Measurements from ENCODE around the gene RPLP2.

Gene RPLP2

DNA sequence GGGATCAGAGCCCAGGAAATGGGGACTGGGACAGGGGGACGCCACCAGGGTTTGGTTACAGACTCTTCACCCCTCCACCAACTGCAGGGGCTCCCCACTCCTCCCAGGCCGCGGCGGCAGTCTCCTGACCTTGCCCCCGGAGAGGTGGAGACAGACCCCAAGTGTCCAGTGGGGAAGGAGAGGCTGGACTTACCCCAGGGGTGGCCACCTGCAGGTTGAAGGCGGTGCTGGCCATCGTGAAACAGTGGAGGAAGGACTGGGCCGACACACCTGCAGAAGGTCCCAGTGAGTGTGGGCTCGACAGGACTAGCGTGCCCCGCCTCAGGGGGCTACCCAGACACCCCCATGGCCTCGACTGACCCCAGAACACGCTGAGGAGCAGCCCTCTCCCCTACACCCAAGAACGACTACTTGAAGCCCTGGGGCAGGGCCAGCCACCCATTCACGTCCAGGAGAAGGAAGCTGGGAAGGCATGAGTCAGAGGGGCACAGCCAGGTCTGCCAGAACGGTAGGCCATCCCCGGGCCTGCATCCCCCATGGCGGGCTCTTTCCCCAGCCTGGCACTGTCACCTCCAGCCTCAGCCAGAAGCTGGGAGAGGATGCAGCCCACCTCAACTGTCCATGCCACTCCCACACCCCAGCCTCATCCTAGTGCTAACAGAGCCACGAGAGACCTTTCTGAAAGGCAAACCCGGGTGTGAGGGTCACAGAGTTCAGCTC, 34.7 kb upstream of the RPLP2 start:
- no peak for DNase-seq

DNA sequence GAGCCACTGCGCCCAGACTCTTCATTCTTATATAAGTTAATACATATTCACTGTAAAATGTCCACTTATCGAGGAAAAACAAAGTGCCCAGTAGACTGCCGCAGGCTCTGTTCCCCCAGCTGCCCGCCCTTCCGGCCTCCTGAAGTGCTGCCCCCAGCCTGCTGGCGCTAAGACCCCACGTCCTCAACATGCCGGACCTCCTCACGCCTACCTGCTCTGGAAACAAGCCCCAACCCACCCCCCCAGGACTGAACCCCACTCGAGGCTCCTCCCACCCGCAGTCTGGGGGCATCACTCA, 33.6 kb upstream of the RPLP2 start:
- no peak for DNase-seq

DNA sequence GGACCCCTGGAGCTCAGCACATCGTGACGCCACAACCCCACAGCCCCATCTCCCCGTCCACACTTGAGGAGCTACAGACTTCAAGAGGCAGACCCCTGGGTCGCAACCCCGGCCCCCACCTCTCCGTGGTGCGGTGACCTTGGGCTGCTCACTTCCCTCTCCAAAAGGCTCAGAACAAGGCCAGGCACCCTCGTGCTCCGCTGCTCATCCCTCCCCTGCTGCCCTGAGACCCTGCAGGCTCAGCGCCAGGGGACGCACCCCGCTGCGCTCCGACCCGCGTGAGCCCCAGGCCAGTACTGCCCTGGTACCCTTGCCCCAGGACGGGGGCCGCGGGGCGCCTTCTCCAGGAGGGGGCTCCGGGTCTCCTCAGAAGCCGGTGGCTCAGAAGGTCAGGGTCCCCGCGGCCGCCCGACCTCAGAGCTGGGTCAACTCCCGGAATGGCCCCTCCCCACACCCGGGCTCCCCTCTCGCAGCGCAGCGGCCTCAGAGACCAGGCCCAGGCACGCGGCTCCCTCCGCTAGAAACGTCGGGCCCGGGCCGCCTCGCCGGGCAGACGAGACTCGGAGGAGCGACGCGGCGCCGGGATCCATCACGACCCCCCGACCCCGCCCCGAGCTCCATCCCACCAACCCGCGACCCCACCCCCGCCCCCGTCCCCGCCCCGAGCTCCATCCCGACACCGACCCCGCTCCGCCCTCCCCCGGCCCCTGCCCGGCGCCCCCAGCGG, 33.0 kb upstream of the RPLP2 start:
- peak; percentile 42 for DNase-seq

DNA sequence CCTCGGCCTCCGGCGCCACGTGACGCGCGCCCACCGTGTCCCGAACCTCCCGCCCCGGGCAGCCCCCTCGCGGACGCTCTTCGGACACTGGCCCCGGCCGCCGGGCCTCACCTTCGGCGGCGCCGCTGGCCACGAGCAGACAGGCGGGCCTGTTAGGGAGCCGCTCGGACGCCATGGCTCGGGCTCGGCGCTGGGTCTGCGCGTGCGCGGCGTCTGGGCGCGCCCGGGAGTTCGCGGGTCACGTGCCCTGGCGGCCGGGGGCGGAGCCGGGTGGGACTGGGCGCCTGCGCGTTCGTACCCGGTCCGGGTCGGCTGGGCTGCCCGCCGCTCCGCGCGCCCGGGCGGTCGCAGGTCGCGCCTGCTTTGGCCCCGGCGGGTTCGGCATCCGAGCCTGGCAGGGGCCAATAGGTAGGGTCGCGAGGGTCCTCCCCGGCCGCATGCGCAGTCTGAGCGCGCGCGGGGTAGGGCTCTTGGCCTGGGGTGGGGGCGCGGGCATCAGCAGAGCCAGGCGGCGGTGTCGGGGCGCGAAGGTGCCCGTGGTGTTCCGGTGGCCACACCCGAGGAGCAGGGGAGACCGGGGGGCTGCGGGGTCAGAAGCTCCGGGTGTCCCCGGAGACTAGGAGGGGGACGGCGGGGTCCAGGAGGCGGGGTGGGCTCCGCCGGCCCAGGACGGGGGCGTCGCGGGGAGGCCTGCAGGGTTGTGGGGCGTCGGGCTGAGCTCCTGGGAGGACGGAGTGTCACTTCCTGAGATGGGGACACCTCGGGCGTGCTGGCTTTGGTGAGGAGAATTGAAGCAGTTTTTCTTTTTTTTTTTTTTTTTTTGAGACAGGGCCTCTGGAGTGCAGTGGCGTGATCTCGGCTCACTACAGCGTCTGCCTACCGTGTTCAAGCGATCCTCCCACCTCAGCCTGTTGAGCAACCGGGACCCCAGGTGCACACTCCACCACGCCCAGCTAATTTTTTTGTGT, 32.2 kb upstream of the RPLP2 start, which contains the start of gene GATD1:
Gene GATD1, minus strand, starts transcription at position 200 of the 968 bp plus-strand sequence. Its CDS starts 25 bp downstream, at position 175.
- DNase-seq = peak; percentile 84

DNA sequence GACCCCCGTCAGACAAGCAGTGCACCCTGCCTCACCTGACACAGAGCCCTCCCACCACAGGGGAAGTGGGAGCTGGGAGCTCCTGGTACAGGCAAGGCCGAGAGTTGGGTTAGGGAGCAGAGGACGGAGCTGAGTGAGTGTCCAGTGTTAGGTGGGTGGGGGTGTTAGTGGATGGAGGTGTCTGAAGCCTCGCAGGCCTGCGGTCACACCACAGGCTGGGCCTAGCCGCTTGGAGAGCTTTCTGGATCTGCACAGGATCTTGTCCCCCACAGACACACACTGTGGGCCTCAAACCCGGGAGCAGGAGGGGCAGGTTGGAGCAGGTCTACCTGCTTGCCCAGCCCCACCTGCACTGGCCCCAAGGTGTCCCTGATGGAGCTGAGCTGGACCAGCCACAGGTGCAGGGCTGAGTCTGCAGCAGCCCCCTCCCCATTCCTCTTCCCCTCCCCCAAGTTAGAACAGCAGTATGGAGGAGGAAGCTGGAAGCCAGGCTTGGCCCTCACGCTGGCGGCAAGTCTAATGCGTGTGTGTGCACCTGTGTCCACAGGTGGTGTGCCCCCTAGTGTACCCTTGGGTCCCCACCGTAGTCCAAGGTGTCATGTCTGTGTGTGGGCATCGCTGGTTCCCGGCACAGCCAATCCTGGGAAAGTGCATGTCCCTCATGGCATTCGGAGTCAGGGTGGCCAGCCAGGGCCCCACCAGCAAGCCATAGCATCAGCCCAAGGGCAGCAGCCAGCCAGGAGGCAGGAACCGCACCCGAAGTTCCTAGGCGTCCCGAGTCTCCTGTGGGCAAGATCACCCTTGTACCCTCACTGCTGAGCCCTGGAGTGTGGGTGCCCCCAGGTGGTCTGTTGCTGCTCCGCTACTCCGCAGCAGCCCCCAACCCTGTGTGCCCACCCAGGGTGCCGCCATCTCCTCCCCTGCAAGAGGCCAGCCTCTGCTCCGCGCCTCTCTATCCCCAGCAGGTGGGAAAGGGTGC, 30.5 kb upstream of the RPLP2 start:
- no peak for DNase-seq

DNA sequence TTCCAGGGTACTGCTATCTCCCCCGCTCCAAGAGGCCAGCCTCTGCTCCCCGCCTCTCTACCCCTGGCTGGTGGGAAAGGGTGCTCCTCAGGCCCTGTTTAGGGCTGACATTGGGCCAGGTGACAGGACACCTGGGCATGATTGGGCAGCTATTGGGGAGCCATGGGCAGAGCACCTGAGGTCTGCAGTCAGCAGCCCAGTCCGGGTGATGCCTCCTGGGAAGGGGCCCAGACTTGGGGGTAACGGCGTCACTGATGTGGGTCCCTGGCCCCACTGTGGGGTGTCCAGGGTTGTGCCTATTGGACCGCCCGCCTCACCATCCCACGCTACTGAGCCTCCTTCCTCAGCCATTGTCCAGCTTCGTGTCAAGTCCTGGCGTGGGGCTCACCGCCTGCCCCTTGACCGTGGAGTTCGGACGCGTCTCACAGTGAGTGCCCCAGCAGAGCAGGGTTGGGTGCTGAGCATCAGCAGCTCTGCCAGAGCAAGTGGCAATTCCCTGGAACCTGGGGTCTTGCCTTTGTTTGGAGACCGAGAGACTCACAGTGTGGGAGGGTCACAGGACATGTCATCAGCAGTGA, 29.7 kb upstream of the RPLP2 start:
- no peak for DNase-seq

DNA sequence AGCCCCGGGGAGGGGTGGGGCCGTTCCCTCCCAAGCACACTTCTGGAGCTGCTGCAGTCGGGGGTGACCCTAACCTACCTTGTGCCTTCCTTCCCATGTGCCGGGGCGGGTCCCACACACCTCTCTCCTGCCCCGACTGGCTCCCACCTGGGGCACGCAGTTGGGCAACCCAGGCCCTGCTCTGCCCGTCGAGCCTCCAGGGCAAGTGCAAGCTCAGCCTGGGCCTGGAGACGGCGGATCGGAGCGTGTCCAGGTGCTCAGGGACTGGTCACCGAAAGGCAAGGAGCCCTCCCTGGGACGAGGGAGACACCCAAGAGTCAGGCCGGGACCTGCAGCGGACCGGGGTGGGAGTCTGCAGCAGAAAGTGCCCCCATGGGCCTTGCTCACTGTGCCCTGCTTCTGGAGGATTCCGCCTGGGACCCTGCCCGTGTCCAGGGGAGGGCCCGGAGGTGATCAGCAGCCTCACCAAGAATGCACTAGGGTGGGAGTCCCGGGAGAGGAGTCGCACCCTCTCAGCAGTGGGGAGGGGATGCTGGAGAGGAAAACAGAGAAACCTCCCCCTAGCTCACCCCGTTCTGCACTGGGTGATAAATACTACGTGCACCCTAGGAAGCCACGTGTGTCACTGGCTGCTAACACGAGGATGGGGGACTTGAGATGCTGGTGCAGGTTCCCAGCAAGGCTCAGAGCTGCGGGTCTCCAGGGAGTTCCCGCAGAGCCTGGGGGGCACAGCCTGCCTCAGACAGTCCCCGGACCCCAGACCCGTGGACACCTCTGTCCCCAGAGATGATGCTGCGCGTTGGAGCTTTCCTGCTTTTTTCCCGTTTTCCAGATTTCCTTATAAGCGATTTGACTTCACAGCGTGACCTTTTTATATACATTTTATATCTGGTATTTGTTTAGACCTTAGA, 27.2 kb upstream of the RPLP2 start:
- no peak for DNase-seq

DNA sequence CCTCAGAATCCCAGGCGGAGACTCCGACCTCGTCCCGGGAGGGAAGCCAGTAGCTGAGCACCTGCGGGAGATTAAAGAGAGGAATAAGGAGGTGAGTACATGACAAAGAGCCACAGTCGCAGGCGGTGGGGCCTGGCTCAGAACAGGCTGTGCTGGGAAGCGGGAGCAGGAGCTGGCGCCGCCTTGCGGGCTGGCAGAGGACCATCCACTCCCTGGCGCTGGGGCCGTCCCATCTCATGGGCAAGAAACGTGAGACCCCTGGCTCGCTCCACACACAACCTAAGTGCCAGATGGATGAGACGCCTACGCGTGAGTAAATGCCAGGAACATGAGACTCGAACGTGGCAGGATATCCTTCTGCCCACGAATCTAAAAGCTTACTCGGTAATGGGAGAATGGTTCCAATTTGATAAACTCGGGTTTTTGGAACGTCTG, 26.2 kb upstream of the RPLP2 start:
- peak; percentile 82 for DNase-seq

DNA sequence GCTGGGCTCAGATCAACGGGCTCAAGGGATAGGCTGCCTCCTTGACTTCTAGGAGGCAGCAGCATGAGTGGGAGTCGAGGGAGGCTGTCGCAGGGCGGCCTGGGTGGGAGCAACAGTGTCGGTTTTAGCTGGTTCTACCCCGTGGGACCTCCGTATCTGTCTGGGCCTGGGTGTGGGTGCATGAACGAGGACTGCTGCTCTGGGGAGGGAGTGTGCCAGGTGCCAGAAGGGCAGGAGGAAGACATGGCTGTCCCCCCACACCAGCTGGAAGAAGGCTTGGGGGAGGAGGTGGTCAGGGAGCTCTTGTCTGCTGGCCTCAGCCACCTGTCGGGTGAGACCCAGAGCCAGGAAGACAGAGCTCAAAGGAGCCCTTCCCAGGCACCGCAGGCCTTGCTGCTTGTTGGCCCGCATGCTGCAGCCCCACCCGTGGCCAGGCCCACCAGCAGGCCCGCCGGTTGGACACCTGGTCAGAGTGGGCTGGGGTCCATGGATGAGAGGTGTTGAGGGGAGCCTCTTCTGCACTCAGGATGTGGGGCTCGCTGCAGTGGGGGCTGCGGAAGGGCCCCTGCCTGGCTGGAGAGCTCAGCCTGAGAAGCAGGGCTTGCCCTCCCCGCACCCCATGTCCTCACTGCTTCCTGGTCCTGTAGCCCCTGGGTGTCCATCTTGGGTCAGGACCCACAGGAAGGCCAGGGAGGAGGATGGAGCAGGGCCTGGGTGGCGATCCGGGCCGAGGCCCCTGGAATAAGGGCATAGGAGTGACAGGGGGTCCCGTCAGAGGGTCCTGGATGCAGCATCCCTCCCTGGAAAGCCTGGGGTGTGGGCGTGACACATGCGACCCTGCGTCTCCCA, 23.3 kb upstream of the RPLP2 start:
- no peak for DNase-seq

DNA sequence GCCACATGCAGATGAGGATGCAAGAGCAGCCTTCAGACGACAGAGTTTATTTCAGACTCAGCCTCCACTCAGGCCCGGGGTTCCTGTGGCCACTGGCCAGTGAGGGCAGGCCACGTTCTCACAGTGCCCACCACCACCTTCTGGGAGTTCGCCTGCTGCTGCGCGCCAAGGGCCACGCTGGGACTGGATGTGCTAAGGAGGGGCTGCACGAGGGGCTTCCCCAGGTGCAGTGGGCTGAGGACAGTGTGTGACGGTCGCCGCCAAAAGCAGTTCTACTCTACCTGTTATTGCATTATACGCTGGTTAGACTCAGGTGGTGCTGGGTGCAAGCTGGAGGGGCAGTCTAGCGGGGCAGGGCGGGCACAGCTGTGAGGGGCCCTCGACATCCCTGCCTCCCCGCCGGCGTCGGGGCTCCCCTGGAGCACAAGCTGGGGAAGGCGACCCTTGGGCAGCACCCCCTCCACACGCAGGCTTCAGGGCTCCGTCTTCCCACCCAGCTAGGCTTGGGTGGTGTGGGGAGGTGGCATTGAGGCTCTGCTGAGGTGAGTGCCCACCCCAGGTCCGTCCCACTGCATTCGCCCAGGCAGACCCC, 22.6 kb upstream of the RPLP2 start:
- no peak for DNase-seq

DNA sequence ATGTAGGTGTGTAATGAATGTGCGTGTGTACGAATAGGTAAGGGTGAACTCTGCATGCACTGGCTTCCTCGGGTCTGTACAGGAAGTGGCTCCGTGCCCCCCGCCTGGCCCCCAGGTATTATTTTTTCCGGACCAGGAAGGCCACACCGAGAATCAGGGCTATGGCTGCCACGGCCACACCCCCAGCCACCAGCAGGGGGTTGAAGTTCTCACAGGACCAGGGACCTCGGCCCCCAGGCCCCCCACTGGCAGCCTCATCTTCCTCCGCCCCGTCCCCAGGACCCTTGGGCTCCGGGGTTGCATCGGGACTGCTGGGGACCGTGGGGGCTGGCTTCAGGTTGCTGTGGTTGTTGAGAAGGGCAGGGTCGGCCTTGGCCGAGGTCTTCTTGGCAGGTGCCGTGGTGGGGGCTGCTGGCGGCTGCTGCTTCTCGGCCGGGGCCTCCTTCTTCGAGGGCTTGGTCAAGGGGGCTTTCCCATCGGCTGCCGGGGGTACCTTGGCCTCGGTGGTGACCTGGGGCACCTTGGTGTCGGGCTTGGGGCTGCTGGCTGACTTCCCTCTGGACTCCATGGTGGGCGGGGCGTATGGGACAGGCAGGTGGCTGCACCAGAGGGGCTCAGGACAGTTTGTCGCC, 21.6 kb upstream of the RPLP2 start:
- DNase-seq = no peak

DNA sequence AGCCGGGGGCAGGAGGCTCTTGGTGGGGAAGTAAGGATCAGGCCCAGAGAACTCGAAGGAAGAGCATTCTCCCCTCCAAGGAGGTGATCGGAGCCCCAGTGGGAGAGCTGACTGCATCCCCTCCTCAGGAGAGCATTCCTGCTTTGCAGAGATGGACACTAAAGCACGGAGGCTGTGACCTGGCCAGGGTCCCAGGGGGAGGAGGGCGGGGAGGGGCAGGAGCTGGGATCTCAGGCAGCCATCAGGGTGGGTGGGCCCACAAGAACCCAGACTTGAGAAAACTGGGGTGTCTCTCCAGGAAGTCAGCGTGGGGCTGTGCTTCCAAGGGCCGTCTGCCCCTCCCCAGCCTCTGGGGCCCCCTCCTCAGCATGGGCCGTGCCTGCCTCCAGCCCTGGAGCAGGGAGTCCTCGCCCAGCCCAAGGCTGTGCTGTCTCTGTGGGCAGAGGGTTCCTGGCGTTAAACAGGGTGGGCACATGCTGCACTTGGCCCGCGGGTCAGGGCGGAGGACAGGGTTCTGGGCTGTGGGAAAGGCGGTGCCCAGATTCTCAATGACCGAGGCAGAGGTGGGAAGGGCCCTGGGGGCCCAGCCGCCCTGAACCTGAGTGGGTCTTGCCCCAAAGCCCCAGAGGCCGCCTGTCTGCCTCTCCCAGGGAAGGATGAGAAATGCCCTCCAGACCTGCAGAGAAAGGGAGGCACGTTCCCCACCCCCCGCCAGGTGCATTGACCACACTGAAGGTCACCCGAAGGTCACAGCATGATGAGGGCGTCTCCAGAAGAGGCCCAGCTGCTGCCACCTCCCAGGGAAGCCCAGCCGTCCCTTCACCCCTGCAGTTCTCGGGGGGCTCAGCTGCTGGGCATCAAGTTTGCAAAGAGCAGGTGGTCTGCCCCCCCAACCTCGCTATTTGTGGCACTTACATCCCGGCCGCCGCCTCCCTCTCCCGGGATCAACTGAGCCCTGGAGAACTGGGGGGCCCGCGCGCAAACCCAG, 20.5 kb upstream of the RPLP2 start:
- DNase-seq = no peak

DNA sequence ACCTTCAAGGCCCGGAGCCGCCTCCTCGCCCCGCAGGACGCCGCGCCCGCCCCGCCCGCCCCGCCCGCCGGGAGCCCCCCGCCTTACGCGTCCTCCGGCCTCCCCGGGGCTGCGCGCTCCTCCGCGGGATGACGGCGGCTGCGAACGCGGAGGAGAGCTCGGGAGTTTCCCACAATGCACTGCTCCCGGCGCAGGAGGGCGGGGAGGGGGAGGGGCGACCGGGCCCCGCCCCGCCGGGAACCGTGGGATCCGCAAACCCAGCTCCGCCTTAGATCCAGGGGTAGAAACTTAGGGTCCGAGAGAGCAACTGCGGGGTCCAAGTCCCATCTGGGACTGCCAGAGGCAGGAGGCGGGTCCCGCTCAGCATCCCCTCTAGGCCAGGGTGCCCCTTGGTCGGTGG, 19.8 kb upstream of the RPLP2 start, which contains the start of gene CEND1:
Gene CEND1, minus strand, starts transcription at position 148 of the 400 bp plus-strand sequence. CDS start 1,514 bp downstream, outside the sequence.
- peak; percentile 49 for DNase-seq

DNA sequence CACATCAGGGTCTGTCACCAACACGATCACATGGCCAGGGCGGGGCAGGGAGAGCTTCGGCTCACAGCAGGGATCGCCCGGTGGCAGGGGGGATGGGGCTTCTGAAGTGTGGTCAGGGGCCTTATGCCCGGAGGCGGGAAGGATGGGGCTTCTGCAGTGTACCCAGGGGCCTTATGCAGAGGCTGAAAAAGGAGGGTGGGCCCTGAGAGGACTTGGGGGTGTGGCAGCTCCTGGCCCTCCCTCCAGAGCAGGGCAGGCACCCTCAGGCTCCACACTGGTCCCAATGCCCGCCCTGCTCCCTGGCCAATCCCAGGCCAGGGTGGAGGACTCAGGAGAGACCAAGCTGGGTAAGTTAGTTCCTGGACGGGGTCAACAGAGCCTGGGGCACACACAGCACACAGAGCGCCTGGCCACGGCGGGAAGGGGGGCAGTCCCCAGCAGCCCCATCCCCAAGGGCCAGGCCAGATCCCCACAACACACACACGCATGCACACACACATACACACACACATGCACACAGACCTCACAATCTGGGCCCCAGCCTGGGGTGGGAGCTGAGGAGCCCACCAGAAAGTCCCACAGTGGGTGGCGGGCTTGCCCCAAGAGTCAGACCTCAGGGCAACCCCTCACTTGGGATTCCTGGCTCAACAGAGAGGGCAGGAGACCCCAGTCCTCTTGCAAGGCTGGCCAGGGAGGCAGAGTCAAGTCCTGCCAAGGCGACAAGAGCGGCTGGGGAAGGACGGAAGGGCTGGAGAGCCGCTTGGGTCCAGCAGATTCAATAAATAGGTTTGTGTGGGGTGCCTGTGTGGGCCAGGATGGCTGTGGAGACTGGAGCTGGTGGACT, 18.8 kb upstream of the RPLP2 start:
- DNase-seq = peak; percentile 26

DNA sequence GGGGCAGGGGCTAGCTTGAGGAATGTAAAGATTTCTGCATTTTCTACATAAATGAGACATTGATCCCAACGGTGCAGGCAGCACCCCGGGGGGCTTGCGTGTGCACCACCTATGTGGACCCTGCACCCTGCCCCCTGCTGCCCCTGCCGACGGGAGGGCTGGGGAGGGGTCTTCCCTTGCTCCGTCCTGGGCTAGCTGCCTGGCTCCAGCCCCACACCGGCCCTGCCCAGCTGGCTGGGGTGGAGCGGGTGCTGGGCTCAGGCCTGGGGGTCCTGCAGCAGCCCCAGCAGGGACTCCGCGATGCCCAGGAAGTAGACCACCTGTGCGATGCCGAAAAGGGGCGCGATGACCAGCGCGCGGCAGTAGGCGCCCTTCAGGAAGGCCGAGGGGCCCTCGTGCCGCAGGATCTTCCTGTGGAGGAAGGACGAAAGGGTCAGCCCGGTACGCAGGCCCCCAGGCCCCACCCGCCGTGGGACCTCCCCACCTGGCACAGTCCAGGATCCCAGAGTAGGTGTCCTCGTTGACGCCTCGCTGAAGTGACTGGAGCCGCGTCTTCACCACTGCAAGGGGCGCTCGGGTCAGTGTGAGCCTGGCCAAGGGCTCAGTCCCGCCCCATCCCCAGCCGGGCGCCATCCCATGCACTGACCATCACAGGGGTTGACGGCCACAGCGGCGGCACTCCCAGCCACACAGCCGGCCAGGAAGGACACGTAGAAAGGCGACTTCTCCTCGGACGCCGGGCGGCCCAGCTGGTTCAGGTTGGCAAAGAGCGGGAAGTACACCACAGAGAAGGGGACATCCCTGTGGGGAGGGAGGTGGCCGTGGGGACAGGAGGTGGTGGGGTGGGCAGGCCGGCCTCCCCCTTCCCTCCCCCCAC, 17.9 kb upstream of the RPLP2 start:
- no peak for DNase-seq
